Measurements from ENCODE around the gene LEF1. TPM values are rescaled to one million over a fixed set of nuclear protein-coding genes. Genes with fewer than 3 reads are reported as not detected.

LEF1 gene
- total RNA-seq, 1 donor: 4.3 TPM

DNA sequence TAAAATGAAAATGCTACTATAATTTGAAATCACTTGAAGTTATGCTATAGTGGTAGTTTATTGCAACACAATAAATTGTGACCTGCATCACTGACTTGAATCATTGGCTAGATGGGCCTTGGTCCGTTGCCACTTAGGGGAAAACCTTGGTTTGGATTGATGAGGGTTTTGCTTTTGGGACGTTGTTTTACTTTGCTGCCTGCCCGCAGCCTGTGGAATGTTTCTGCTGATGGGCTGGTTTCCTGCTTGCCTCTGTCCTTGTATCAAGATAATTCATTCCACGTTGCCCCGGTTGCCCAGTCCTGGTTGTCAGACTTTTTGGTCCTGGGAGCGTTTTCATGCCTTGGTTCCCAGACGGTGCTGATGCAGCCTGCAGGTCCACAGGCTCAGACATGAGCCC, 160.7 kb downstream of the LEF1 start:
- DNase-seq (ENCODE audit: low read depth in 2 of 3, low spot score in 2 of 3): no peak

DNA sequence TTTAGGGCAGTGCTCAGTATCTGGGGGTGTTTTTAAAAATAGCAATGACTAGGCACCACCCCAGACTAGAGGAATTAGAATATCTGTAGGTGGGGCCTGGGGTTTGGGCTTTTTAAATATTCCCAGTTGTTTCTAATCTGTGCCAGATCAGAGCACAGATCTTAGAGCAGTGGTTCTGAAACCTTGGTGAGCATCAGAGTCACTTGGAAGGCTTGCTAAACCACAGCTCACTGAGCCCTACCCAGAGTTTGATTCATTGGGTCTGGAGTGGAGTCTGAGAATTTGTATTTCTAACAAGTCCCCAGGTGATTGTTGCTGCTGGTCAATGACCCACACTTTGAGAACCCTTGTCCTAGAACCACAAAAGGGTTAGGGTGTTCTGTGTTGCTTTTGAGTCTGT, 162.4 kb downstream of the LEF1 start:
- DNase-seq (ENCODE audit: low read depth in 2 of 3, low spot score in 2 of 3): no peak

- no peak for DNase-seq (ENCODE audit: low read depth in 2 of 3, low spot score in 2 of 3)
Measured at GRCh38 chr4:108005807-108006206, 162.9 kb downstream of the LEF1 start.

DNA sequence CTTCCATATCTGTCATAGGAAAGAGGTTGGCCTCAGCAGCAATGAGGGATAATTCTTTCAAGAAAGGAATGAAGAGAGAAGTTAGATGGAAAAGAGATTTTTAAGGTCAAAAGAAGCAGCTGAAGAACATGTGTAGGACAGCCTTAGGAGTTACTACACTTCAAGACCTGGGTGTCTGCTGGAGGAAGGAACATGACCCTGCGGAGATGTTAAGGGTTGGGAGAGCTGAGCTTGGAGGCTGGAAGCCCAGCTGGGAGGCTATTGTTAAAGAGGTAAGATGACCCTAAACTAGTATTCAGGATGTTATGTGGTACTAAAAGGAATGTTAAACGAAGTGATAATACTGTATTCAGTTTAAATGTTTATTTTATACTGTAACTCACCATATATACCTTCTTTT, 164.1 kb downstream of the LEF1 start:
- no peak for DNase-seq (ENCODE audit: low read depth in 2 of 3, low spot score in 2 of 3)

- DNase-seq (ENCODE audit: low read depth in 2 of 3, low spot score in 2 of 3): no peak
Measured at GRCh38 chr4:108003982-108004515, 164.7 kb downstream of the LEF1 start.

DNA sequence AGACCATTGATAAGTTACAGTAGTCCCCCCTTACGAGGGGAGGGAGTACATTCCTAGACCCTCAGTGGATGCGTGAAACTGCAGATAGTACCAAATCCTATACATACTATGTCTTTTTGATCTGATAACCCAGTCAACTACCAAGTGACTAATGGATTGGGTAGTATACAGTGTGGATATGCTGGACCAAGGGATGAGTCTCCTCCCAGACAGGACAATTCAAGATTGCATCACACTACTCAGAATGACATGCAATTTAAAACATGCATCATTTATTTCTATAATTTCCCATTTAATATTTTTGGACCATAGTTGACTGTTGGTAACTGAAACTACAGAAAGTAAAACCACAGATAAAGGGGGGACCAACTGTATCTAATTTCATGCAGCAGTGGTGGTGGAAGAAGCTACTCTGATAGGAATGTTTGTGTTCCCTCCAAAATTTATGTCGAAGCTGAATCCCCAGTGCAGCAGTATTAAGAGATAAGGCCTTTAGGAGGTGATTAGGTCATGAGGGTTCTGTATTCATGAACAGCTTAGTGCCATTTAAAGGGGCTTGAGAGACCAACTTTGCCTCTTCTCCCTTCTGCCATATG, 167.1 kb downstream of the LEF1 start:
- no peak for DNase-seq (ENCODE audit: low read depth in 2 of 3, low spot score in 2 of 3)

DNA sequence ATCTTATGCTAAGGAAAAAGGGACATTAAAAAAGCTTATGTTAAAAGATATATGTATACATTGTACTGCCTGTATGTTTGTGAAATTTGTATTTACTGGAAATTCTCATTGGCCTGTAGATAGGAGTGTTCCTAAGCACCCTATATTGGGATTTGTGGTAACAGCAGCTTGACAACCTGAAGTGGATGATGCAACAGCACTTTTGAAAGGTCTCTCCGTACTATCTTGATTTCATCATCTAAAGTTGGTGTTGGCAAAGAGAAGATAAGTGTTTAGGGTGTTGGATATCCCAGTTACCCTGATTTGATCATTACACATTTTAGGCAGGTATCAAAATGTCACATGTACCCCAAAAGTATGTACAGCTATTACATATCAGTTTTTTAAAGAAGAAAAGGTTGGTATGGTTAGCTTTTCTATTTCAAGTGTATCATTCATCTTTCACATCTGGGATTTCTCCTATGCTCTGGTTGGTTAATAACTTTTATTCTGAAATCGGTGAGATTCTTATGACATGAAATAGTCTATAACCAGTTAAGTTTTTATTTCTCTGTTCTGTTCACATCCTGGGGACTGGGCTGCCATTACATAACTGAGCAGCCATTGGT, 168.7 kb downstream of the LEF1 start:
- no peak for DNase-seq (ENCODE audit: low read depth in 2 of 3, low spot score in 2 of 3)

GRCh38 chr4:107997794-107998193, 170.9 kb downstream of the LEF1 start:
- no peak for DNase-seq (ENCODE audit: low read depth in 2 of 3, low spot score in 2 of 3)

Other genes with a start within 250 kb of the LEF1 start
- 4.3 TPM for gene CYP2U1, start 237.4 kb downstream of the LEF1 start, total RNA-seq
- 16.7 TPM for gene HADH, start 179.0 kb downstream of the LEF1 start, total RNA-seq